ENCODE data around the gene OR8H2. TPM values are rescaled to one million over a fixed set of nuclear protein-coding genes. Genes with fewer than 3 reads are reported as not detected.

Gene OR8H2
- total and polyA plus RNA-seq, 7 donors = not detected

GRCh38 chr11:56152333-56152732 is 48.8 kb downstream of the OR8H2 start:
- intact Hi-C loops (cut with DNase I) = no loop called here
- DNase-seq (no peak), ATAC-seq (no peak)
- 86 to 94% (median 90%) methylated on average over 15 of the region's 15 CpGs for whole genome bisulfite sequencing, 3 donors
- TF ChIP-seq CTCF (IDR thresholded peaks at IDR 0.05) = no peak
- no peaks in the 10 kb centered on the region for H3K27me3 ChIP-seq (ENCODE audit: insufficient read depth in 3 of 3, low read length in 2 of 3)
- no peaks in the 10 kb centered on the region for H3K36me3 ChIP-seq (ENCODE audit: insufficient read depth in 1 of 2, low read depth in 1 of 2)
- H3K4me3 ChIP-seq = no peak overlapping the region
- H3K4me1 ChIP-seq = no peaks in the 10 kb centered on the region
- H3K9me3 ChIP-seq = no peaks in the 10 kb centered on the region
- H3K27ac ChIP-seq = no peak overlapping the region

Other genes starting within 250 kb of the OR8H2 start
- gene TRIM51, start 220.4 kb upstream of the OR8H2 start, total RNA-seq = not detected
- not detected for gene TRIM51, start 220.4 kb upstream of the OR8H2 start, polyA plus RNA-seq
- gene OR5W2, start 189.1 kb upstream of the OR8H2 start, total RNA-seq = not detected
- gene OR5W2, start 189.1 kb upstream of the OR8H2 start, polyA plus RNA-seq = not detected
- not detected for gene OR5I1, start 167.3 kb upstream of the OR8H2 start, total RNA-seq
- not detected for gene OR5I1, start 167.3 kb upstream of the OR8H2 start, polyA plus RNA-seq
- not detected for gene OR10AG1, start 133.7 kb upstream of the OR8H2 start, total RNA-seq
- not detected for gene OR10AG1, start 133.7 kb upstream of the OR8H2 start, polyA plus RNA-seq
- not detected for gene OR5F1, start 109.1 kb upstream of the OR8H2 start, total RNA-seq
- not detected for gene OR5F1, start 109.1 kb upstream of the OR8H2 start, polyA plus RNA-seq
- gene OR5AS1, start 76.0 kb upstream of the OR8H2 start, total RNA-seq = not detected
- under 1 TPM in 1 of 3 donors, not detected in 2; 0.01 TPM for gene OR5AS1, start 76.0 kb upstream of the OR8H2 start, polyA plus RNA-seq
- gene OR8I2, start 10.4 kb upstream of the OR8H2 start, total RNA-seq = not detected
- gene OR8I2, start 10.4 kb upstream of the OR8H2 start, polyA plus RNA-seq = not detected
- gene OR8H3, start 18.7 kb downstream of the OR8H2 start, total RNA-seq = not detected
- not detected for gene OR8H3, start 18.7 kb downstream of the OR8H2 start, polyA plus RNA-seq
- gene OR8J3, start 36.5 kb downstream of the OR8H2 start, total RNA-seq = not detected
- gene OR8J3, start 36.5 kb downstream of the OR8H2 start, polyA plus RNA-seq = not detected
- not detected for gene OR8K5, start 56.6 kb downstream of the OR8H2 start, total RNA-seq
- not detected for gene OR8K5, start 56.6 kb downstream of the OR8H2 start, polyA plus RNA-seq
- gene OR5J2, start 72.9 kb downstream of the OR8H2 start, total RNA-seq = not detected
- not detected for gene OR5J2, start 72.9 kb downstream of the OR8H2 start, polyA plus RNA-seq
- not detected for gene OR5T2, start 130.6 kb downstream of the OR8H2 start, total RNA-seq
- gene OR5T2, start 130.6 kb downstream of the OR8H2 start, polyA plus RNA-seq = not detected
- gene OR5T3, start 148.6 kb downstream of the OR8H2 start, total RNA-seq = not detected
- gene OR5T3, start 148.6 kb downstream of the OR8H2 start, polyA plus RNA-seq = not detected
- gene OR5T1, start 170.5 kb downstream of the OR8H2 start, total RNA-seq = not detected
- gene OR5T1, start 170.5 kb downstream of the OR8H2 start, polyA plus RNA-seq = not detected
- gene OR8H1, start 188.6 kb downstream of the OR8H2 start, total RNA-seq = not detected
- gene OR8H1, start 188.6 kb downstream of the OR8H2 start, polyA plus RNA-seq = not detected
- not detected for gene OR8K3, start 211.5 kb downstream of the OR8H2 start, total RNA-seq
- not detected for gene OR8K3, start 211.5 kb downstream of the OR8H2 start, polyA plus RNA-seq
- not detected for gene OR8K1, start 242.4 kb downstream of the OR8H2 start, total RNA-seq
- gene OR8K1, start 242.4 kb downstream of the OR8H2 start, polyA plus RNA-seq = not detected